Activated CD4-positive, alpha-beta T cell treated with anti-CD3 and anti-CD28 coated beads, Interleukin-2, amount 50 U/mL, for 24 hours (primary cell): ENCODE measurements around the gene BICC1.

ENCODE experiments used
- DNase-seq, 2 donors: peaks; one replicate each; pipeline ENCODE4 v3.0.0-alpha.2; 2020; ENCODE audit warnings: low read depth in 1 of 2, low spot score in 1 of 2

Gene BICC1

DNA sequence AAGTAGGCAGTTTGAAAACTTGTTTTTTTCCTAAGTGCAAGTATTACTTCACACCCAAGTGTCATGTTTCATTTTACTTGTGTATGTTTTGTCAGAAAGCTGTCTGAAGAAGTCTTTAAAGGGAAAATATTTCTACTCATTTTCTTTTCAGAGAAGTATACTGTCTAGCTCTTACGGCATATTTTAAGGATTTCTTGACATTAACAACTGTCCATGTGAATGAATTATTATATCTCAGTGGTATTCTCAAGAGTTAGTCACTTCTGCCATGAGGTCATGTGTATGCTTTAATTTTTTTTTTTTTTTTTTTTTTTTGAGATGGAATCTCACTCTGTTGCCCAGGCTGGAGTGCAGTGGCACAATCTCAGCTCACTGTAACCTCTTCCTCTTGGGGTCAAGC lies 229.5 kb downstream of the BICC1 start:
- no peak for DNase-seq

DNA sequence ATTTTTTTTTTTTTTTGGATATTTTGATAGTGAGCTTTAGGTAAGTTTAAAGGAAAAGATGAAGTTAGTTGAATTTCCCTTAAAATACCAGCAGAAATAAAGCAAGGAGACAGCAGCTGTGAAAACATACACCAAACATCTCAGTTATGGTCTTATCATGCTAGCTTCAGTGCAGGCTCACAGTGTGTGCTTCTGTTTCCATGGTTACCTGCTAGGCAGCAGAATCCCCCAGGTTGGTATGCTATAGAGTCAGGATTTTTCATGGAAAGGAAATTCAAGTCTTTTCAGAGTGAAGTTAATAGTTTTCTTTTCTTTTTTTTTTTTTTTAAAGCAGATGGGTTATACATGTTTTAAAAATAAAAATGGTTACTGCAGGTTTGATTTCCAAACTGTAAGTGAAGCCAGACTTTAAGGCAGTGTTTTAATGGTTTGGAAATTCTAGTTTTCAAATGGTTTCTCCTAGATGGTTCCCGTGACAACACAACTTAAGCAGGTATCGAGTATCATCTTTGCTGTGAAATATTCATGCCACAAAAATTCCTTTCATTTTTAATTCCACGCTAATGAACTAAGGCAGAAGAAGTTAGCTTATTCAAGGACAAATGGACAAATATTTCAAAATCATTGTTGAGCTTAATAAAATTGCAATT lies 230.9 kb downstream of the BICC1 start:
- no peak for DNase-seq

DNA sequence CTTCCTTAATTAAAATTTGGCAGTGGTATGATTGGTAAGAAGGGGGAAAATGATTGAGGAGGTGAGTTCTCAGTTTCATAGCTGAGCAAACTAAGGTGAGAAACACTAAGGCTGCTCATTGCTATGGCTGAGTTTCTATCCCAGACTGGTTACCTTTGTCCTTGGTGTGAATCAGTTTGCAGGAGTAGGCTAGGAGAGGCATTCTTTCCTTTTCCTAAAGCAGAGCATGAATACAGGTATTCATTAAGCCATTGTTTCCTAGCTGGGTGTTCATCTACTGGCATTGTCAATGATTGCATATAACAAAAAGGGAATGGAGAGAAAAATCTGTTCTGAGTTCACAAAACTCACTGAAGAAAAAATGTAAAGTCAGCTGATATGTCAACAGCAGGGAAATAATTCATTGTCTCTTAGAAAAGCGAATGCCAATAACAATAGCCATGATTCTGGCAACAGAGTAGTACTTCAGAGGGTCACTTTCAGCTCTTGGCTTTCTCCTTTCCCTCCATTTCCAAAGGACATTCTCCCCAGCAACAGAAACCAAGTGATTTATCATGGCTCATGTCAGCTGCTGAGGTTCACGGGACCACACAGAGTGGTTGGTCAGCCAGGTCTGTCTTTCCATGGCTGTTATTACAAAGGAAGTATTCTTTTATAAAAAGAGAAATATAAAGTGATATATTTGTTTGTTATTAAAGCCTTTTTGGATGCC lies 234.0 kb downstream of the BICC1 start:
- no peak for DNase-seq

DNA sequence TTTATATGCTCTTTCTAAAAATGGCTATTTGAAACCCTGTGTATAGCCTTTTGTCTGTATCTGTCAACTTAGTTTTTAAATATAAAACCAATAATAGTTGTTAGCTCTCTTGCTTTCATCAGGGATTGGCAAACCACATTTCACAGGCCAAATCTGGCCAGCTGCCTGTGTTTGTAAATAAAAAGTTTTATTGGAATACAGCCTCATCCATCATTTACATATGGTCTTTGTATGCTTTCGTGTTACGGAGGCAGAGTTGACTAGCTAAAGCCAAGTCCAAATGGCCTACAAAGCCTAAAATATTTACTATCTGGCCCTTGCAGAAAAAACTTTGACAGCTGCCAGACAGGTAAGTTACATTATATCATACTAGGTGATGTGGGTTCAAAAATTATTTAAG lies 235.0 kb downstream of the BICC1 start:
- no peak for DNase-seq

DNA sequence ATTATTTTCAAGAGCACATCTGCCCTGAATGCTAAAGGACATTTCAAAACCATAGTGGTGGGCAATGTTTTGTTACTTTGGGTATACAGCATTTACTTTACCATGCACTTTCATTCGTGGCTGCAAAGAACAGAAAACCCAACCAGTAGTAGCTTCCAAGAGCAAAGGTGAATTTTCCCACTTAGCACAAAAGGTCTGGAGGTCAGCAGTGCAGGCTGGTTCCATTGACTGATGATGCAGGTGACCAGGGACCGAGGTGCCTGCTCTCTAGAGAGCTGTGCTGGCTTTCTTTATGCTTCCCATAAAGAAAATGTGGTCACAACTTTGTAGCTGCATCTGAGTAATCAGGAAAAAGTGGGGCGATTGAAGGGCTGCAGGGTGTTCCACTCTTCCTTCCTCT lies 240.0 kb downstream of the BICC1 start:
- no peak for DNase-seq

DNA sequence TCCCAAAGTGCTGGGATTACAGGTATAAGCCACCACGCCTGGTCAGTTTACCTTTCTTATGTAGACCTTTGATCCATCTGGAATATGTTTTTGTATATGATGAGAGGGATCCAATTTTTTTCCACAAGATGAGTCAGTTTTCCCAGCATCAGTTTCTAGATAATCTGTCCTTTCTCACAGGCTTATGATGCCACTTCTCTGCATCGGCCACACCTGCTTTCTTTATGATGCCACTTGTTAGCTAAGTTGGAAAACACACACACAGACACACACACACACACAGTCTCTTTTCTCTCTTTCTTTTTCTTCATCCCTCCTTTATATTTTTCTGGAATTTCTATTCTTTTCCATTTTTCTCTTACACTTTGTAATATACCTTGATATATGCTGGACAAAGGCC lies 240.8 kb downstream of the BICC1 start:
- no peak for DNase-seq

DNA sequence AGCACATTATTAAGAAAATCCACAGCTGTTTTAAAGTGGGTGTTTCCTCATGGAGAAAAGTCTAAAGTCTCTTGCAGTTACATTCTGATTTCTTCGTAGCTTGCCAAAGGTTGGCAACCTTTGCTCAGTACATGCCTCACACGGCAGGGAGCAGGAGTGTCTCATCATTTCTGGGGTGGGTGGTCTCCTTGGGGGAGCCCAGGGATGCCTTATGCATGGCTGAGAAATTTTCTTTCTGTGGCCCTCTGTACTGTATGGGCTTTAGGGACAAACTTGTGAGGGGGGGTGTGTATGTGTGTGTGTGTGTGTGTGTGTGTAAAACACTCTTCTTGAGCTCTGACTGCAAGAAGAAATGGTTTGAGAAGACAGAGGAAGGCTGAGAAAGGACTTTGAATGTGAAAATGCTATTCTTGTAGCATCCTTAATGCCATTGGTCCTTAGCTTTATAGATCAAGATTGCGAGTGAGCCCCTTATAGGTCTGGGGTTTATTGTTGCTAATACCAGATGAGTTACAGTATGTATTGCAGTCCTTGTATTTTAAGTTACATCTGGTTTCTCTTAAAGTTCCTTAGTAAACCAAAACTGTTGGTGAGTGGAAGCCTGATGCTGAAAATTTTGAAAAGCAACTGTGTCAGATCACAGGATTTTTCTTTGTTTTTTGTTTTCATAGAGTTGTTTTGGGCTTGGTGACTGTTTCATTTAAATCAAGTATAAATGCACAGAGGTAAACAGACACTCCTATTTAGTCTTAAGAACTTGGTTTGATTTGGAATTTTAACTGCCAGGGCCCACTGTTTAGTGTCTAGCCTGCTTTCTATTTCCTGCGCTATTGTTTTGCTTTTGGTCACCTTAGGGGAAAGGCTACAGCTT lies 242.0 kb downstream of the BICC1 start:
- no peak for DNase-seq

DNA sequence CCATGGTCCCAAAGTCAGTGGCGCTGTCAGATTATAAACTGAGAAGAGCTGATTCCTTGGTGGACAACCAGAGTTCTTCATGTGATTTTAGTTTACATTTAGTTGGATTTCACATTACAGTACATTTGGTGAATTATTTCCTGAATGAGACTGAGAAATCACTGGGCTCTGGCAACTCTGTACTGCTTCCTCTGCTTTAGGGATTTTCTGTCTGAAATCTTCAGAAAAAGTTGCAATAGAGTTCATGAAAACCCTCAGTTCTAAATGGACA lies 242.6 kb downstream of the BICC1 start:
- DNase-seq: no peak

DNA sequence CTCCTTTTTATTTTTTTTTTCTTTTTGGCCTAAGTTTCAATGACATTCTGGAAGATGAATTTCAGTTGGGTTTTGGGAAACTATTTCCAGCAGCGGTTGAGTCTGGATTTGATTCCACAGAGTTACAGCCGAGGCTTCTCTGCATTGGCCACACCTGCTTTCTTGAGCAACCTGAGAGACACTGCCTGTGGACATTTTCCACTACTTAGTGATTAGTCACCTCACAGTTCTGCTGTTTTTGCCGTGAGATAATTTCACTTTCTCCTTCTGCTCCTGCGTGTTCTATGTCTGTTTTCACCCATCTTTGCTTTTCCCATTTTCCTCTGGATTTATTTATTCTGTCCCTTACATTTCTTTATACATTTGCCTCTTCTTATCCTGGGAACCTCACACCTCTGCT lies 243.0 kb downstream of the BICC1 start:
- no peak for DNase-seq

DNA sequence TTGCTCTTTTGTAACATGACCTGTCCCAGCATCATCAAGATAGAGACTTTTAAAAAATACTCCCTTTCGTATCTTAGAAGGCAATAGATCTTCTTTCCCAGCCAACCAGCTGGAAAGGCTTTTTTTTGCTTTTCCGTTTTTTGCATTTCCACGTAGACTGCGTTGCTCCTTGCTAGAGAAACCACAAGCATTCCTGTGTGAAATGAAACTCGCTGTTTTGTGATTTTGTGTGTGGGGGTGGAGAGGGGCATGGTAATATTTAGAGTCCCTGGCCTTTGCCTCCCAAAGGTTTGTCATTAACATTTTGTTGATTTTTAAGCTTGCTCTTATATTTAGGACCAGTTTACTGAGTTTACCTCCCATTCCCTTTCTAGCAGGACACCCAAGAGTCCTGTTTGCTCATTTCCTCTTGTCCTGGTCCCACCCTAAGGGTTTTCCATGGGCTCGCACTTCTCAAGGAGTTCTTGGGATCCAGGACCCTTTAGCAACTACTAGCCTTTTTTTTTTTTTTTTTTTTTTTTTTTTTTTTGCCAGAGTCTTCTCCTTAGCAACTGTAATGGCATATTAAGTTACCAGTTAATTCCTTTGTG lies 243.6 kb downstream of the BICC1 start:
- DNase-seq: no peak

DNA sequence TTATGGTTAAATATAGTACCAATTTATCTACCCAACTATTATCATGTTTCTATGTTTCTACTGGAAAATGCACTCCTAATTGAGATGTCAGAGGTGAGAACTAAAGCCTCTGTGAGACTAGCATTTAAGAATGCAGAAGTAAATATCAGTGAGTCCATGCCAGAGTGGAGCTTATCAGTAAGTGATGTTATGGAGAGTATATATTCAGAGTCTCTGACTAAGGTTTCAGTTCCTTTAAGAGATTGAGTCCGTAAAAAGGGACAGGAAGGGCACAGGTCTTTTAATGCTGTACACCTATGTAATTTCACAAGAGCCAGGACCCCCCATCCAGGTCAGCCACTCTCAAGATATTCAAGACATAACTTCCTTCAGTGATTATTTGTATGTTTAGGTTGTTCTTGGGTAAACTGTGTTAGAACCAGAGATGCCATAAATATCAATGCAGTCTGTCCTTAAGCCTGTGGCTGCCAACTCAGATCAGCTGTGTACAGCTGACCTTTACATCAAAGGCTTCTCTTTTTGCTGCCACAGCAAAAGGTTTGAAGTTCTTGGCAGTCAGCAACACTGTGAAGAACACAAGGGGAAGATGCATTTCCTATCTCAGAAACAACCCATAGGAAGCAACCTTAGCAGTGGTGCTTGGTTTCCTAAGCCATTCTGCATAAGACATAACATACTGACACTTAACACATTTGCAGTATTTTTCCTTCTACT lies 244.8 kb downstream of the BICC1 start:
- DNase-seq: no peak

DNA sequence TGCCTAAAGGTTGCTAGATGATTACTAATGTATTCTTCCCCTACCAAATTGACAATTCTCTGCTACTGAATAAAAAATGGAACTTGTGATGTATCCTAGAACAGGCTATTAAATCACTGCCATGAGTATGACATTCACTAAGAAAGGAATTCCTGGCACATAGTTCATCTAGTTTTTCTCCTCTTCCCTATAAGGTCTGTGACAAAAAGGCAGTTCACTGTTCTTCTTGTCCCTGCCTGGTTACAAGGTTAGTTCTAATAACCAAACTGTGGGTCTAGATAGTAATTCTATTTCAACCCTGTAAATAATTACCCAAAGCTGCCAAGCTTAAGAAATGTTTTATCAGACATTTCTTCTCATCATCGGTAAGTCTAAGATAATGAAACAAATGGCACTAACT lies 245.6 kb downstream of the BICC1 start:
- DNase-seq: no peak

DNA sequence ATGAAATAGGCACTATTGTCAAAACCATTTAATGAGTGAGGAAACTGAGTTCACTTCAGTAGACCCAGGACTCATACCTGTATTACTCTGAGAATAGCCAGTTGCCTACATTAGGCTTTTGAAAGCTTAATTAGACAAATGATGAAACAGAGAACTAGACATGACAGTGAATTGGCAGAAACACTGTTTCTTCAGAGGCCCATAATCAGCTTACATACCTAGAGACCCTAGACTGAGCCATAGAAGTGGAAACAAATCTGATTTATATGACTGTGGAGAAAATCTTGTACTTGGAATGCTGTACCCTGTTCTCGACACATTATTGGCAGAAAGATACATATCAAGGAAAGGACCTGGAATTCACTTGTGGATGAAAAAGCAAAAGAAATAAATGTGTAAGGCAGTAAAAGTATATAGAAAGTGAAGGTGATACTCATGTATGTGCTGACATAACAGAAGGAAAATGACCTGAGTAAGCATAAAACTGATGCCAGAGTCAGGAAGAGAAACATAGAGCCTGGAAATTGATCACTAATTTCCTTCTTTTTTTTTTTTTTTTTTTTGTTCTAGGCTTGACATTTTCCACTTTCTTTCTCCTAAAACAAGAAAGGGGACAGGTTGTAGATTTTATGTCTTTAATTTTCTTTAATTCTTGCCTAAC lies 251.5 kb downstream of the BICC1 start:
- no peak for DNase-seq

DNA sequence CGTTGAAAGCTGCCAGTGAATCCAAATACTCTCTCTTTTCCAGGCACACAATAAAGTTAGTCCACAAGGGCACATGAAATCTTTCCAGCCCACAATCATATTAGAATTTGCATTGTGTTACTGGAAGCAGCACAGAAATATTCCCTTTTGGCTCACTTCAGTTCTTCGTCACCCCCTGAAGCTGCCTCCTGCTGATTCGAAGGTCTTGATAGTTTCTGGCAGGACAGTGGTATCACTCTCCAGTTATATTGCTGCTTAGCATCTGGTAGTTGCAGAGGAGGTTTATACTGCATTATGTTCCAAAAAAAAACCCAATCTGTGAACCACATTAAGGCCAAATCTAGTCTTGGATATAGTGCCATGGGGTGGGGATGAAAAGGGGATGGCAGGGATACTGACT lies 253.2 kb downstream of the BICC1 start:
- DNase-seq: no peak

DNA sequence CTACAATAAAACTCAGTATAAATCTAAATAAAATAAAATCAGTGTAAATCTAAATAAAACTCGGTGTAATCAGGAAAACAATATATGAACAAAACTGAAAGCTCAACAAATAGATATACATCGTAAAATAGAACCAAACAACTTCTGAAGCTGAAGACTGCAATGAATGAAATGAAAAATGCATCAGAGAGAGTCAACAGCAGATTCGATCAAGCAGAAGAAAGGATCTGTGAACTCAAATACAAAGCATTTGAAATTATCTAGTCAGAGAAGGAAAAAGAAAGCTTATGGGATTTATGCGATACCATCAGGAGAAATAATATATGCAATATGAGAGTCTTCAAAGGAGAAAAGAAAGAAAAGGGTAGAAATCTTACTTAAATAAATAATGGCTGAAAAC lies 255.0 kb downstream of the BICC1 start:
- no peak for DNase-seq

DNA sequence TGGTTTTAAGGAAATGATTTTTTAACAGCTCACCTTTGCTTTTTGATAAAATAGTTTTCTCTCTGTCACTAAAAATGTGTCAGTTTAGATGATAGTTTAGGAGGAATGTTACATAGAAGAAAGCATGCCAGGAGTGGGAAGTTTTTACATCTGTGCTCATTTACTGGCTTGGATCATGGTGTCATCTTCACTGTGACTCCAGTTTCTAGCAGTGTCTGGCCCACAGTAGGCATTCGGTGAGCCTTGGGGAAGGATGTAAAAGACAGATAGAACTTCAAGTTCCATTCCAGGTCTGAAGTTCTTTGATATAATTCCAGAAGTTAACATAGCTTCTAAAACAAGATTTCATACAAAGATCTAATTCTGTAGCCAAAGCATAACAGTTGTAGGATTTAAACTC lies 259.2 kb downstream of the BICC1 start:
- no peak for DNase-seq

DNA sequence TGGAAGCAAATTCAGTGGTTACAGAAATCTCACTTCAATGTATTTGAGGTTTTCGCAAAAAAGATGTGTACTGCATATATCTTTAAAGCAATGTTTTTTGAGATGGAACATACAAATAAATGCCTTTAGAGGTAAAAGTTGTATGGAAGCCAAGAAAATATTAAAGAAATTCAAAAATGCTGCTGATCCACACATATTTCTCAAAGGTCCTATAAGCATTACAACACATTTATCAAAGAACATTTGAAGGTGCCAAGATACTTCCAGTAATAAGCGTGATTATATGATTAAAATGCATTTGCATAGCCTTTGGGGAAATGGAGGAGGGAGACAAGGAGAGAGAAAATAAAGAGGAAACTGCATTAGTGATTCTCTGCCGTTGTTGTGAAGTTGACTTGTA lies 260.1 kb downstream of the BICC1 start:
- no peak for DNase-seq

DNA sequence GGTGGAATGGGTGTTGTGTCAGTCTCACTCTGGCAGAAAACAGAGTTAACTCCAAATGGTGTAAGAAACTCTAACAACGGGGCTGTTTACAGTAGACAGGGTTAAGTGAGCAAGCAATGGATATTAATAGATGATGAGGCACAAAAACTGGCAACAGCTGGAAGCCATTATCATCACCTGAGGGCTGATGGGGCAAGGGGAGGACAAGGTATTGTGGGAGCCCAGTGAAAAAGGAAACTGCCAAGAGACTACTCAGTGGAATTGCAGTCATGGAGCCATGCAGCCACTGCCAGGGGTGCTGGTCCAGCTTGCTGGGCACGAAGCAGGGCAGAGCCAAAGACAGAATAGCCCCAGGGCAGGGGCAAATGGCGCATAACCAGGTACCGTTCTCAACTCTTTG lies 260.7 kb downstream of the BICC1 start:
- DNase-seq: no peak

DNA sequence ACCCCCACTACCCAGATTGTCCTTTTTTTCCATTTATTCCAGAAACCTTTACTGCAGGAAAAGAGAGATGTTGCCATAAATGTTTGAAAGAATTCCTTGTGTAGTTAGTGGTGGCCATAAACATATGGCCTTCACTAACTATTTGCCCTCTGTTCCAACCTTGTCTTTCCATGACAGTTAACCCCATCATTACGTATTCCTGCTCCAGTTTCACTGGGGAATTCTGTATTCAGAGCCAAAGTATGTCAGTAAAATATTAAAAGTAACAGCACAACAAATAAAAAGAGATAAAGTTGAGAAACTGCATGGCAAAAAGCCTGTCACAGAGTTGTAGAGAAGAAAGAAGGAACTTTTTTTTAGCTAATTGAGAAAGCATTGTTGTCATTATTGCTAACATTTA lies 261.3 kb downstream of the BICC1 start:
- DNase-seq: no peak

DNA sequence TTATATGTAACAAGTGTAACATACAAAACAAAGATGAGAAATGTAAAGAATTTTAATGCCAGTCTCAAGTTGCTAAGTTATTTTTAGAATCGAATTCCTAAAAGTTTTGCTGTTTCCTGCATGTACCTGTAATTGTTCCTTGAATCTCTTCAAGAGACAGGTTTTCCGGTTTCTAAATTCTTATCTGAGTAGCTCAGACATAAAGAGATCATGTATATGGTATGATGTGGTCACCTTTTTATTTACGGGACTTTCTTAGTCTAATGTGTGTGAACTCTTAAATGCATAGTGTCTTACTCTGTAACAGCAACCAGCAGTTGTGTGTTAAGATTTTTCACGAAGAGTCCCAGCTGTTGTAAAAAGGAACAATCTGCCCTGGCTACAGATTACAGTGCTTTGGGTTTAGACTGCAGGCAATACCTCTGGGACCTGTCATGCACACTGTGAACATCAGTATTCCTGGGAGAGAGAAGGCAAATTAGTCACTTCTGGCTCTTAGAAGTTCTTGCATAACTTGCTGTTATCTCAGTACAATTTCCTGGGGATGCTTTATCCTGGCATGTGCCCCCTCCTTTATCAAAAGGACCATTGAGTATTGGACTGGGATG lies 263.4 kb downstream of the BICC1 start:
- DNase-seq: no peak
